Glutamatergic neuron (in vitro differentiated cells): ENCODE results near the gene LRRC4. TPM values are rescaled to one million over a fixed set of nuclear protein-coding genes. Genes with fewer than 3 reads are reported as not detected.

ENCODE experiments used
- DNase-seq: peaks from one replicate; pipeline ENCODE4 v3.0.0; 2022
- H3K27ac Mint-ChIP-seq: one replicate; pipeline ENCODE4 v1.8.0; 2020; ENCODE audit warnings: mild to moderate bottlenecking, mixed read lengths, inconsistent platforms; ENCODE audit not compliant: unreplicated experiment
- H3K27me3 Mint-ChIP-seq: one replicate; pipeline ENCODE4 v1.8.0; 2020; ENCODE audit warnings: mild to moderate bottlenecking, moderate library complexity, mixed read lengths, inconsistent platforms; ENCODE audit not compliant: unreplicated experiment
- H3K36me3 Mint-ChIP-seq: one replicate; pipeline ENCODE4 v1.8.0; 2020; ENCODE audit warnings: mild to moderate bottlenecking, mixed read lengths, inconsistent platforms; ENCODE audit not compliant: unreplicated experiment
- H3K4me1 Mint-ChIP-seq: one replicate; pipeline ENCODE4 v1.8.0; 2020; ENCODE audit warnings: mild to moderate bottlenecking, low read depth, mixed read lengths, inconsistent platforms; ENCODE audit not compliant: unreplicated experiment
- H3K4me3 Mint-ChIP-seq: one replicate; pipeline ENCODE4 v1.8.0; 2020; ENCODE audit warnings: mild to moderate bottlenecking, mixed read lengths, inconsistent platforms; ENCODE audit not compliant: unreplicated experiment
- H3K9me3 Mint-ChIP-seq: one replicate; pipeline ENCODE4 v1.8.0; 2020; ENCODE audit warnings: mild to moderate bottlenecking, moderate library complexity, mixed read lengths, inconsistent platforms; ENCODE audit not compliant: unreplicated experiment
- total RNA-seq: library from RNA; stranded (reverse); fragmentation: NEBNext Ultra II Directional; extraction: Animal tissue kit (Norgen Biotek cat#: 25700); gene quantifications from one replicate; pipeline ENCODE4 v1.2.1, GENCODE V29; 2021; ENCODE audit not compliant: unreplicated experiment
- TF ChIP-seq, protein P1 (sequence below): fragments of 200-600 bp; sonication (generic); IDR thresholded peaks from one replicate; pipeline ENCODE4 v1.5.0; 2021; ENCODE audit not compliant: partially characterized antibody, unreplicated experiment

Gene LRRC4
- total RNA-seq, 1 donor from 2014 or later: 60.0 TPM

DNA sequence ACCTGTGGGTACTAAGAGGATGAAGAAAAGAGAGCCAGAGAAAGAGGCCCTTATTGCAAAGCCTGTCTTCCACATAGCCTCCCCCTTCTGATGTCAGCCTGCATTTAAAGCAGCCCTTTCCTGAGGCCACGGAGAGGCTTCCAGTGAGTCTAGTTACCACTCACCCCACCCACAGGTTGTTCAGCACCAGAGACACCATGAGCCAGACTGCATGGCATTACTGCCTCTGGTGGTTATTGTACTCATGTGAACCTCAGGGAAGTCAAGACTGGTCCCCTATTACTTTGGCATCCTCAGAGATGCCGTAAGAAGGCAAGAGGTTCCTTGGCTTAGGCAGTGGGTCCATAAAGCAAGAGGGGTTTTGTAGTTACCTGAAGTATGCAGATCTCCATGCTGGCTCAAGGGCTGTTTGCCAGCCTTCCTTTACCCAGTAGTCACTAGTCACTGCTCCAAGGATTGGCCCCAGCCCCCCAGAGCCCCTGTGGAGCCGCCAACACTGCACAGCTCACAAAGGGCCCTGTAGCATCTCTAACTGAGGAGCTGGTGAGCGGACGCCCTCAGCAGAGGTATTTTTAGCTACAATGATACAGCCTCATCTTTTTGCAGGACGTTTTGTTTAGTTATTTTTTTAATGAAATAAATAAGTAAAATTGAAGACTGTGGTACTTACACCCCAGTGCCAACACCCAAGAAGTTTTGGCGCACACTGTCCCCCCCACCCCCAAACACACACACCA lies 20.7 kb downstream of the LRRC4 start:
- TF ChIP-seq, protein P1, sequence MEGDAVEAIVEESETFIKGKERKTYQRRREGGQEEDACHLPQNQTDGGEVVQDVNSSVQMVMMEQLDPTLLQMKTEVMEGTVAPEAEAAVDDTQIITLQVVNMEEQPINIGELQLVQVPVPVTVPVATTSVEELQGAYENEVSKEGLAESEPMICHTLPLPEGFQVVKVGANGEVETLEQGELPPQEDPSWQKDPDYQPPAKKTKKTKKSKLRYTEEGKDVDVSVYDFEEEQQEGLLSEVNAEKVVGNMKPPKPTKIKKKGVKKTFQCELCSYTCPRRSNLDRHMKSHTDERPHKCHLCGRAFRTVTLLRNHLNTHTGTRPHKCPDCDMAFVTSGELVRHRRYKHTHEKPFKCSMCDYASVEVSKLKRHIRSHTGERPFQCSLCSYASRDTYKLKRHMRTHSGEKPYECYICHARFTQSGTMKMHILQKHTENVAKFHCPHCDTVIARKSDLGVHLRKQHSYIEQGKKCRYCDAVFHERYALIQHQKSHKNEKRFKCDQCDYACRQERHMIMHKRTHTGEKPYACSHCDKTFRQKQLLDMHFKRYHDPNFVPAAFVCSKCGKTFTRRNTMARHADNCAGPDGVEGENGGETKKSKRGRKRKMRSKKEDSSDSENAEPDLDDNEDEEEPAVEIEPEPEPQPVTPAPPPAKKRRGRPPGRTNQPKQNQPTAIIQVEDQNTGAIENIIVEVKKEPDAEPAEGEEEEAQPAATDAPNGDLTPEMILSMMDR: no peak
- no peak overlapping the region for H3K4me3 Mint-ChIP-seq
- peaks cover 8% of the 10 kb centered on the region for H3K27me3 Mint-ChIP-seq
- no peak overlapping the region for H3K27ac Mint-ChIP-seq
- no peaks in the 10 kb centered on the region for H3K36me3 Mint-ChIP-seq
- H3K9me3 Mint-ChIP-seq: peaks cover 17% of the 10 kb centered on the region
- peaks cover 66% of the 10 kb centered on the region for H3K4me1 Mint-ChIP-seq
- DNase-seq: no peak

GRCh38 chr7:128008744-128009143 lies 22.5 kb downstream of the LRRC4 start:
- DNase-seq: no peak
- H3K36me3 Mint-ChIP-seq: no peaks in the 10 kb centered on the region
- TF ChIP-seq, protein P1: no peak
- H3K27me3 Mint-ChIP-seq: peaks cover 3% of the 10 kb centered on the region
- H3K4me1 Mint-ChIP-seq: peaks cover 67% of the 10 kb centered on the region
- H3K4me3 Mint-ChIP-seq: no peak overlapping the region
- H3K27ac Mint-ChIP-seq: no peak overlapping the region
- H3K9me3 Mint-ChIP-seq: peaks cover 5% of the 10 kb centered on the region

- peaks cover 69% of the 10 kb centered on the region for H3K4me1 Mint-ChIP-seq
- TF ChIP-seq, protein P1: no peak
- no peaks in the 10 kb centered on the region for H3K36me3 Mint-ChIP-seq
- H3K27me3 Mint-ChIP-seq: peaks cover 3% of the 10 kb centered on the region
- H3K9me3 Mint-ChIP-seq: peaks cover 7% of the 10 kb centered on the region
- no peak overlapping the region for H3K4me3 Mint-ChIP-seq
- no peak for DNase-seq
- H3K27ac Mint-ChIP-seq: no peak overlapping the region
These were observed 23.1 kb downstream of the LRRC4 start for GRCh38 chr7:128008141-128008540.

DNA sequence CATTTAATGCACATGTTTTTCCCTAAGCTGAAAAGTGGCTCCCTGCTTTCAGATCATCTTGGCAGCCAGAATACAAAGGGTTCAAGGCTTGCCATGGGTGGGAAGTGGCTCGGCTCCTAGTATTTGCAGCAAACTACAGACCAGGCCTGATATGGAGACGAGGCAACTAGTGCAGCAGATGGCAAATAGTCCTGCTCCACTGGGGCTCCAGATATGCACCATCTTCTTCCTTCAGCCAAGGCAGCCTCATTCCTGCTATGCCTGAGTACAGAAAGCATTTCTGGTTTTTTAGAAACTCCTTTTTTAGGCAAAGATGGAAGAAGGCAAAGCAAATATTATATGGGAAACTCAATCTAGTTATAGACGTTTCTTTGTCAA lies 23.9 kb downstream of the LRRC4 start:
- peaks cover 9% of the 10 kb centered on the region for H3K9me3 Mint-ChIP-seq
- no peaks in the 10 kb centered on the region for H3K36me3 Mint-ChIP-seq
- TF ChIP-seq, protein P1: no peak
- peaks cover 3% of the 10 kb centered on the region for H3K27me3 Mint-ChIP-seq
- peaks cover 61% of the 10 kb centered on the region for H3K4me1 Mint-ChIP-seq
- H3K4me3 Mint-ChIP-seq: peak overlapping the region; percentile 21
- H3K27ac Mint-ChIP-seq: peak overlapping the region; percentile 67
- no peak for DNase-seq

GRCh38 chr7:128006550-128007302 lies 24.5 kb downstream of the LRRC4 start:
- Mint-ChIP-seq H3K4me1 (peaks cover 57% of the 10 kb centered on the region), H3K27ac (peak overlapping the region; percentile 67), H3K27me3 (no peaks in the 10 kb centered on the region), H3K9me3 (peaks cover 9% of the 10 kb centered on the region), H3K4me3 (peak overlapping the region; percentile 21), H3K36me3 (no peaks in the 10 kb centered on the region)
- DNase-seq: no peak
- TF ChIP-seq, protein P1: no peak
